ENCODE data around the gene BARX1.
"Not testable (repeated sequence)": the region's sequence is repeated elsewhere in the genome, so short reads cannot be mapped to it uniquely, and the experiment has no call there.

Gene BARX1, protein sequence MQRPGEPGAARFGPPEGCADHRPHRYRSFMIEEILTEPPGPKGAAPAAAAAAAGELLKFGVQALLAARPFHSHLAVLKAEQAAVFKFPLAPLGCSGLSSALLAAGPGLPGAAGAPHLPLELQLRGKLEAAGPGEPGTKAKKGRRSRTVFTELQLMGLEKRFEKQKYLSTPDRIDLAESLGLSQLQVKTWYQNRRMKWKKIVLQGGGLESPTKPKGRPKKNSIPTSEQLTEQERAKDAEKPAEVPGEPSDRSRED

DNA sequence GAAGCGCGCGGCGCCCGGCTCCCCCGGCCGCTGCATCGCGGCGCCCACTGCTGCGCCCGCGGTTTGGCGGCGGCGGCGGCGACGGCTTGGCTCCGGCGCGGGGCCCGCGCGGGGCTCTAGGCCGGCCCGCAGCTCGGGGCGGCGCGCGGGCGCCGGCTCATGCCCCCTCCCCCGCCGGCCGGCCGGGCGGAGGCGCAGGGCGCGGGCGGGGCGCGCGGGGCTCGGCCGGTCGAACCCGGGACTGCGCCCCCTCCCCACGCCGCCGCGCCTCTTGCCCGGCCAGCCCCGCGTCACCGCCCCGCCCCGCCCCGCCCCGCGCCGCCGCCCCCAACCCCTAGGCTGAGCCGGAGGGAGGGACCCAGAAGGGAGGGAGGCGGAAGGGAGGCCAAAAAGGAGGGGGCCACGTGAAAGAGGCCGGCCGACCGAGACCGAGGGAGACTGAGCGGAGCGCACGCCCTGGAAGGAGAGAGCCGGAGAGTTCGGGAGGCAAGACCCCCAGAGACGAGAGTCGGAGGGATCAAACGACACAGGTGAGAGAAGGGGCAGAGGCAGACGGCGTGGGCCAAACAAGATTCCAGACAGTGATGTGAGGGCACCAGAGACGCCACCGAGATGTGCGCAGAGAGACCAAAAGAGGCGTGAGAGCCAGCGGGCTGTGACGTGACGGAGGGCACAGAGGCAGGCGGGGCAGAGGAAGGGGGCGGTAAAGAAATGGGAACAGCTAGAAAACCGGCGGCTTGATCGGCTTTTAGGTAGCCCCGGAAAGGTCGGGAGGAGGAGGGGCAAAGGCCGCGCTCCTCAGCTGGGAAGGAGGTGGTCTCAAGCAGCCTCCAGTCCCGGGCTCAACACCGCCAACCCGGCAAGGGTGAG lies at the start of gene BARX1:
BARX1 (minus strand) TSS at position 245 of the 870 bp plus-strand sequence; CDS start at position 36, 209 bp downstream.
- peak; percentile 31 for DNase-seq

DNA sequence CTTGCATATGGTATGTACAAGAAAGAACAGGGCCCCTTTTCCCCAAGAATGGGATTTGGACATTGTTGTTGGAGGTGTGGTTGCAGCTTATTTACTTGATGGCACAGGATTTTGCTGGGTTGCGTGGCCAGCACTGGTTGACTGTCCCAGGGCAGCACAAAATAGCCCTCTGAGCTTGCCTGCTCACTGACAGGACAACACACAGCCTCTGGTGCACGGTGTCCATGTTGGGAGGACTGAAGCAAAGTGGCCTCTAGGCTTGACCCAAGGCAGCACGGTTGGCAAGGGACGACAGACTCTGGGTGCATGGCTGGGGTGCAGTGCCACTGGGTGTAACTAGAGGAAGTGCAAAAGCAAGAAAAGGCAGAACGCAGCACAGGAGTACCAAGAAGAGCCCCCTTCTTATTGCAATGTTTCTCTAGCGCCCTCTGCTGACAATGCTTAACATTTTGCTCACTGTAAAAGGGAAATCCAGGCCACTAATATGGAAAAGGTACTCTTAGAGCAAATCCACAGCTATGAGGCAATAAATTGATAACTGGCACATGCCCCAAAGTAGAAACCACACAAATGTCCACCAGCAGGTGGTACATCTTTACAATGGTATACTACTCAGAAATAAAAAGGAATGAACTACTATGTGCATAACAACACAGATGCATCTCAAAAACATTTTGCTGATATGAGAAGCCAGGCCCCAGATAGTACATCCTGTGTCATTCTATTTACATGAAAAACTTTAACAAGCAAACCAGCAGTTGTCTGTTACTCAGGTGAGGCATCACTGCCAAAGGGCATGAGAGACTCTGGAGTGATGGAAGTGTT lies 47.4 kb upstream of the BARX1 start:
- no peak for DNase-seq

DNA sequence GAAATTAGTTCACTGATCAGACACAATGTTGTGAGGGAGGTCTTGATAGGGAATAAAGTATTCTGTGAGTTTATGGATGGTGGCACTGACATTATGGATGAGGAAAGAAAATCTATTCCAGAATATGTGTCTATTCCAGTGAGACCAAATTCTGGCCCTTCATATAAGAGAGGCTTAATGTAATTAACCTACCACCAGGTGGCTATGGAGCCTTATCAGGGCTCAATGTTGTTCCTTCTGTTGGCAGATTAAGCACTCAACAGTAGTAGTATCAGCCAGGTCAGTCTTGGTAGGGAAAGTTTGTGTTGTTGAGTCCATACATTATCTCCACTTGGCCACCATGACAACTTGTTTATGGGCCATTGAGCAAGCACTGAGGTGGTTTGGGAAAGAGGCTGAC lies 41.7 kb upstream of the BARX1 start:
- DNase-seq: no peak

DNA sequence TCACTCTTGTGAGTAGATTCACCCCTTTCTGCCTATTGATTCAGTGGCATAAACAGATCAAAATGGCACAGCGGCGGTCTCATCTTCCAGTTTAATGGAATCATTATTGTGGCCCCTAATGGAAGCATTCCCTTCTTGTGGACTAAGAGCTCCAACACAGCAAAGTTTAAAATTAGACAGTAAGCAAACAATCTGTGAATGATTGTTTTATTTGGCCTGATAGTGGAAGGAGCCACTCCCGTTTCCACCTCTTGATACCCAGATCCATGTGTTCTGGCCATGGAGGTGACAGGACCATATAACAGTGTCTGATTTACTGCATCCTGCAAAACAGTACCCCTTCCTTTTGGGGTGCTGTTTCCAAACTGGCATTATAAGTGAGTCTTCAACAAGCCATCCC lies 41.2 kb upstream of the BARX1 start:
- no peak for DNase-seq

DNA sequence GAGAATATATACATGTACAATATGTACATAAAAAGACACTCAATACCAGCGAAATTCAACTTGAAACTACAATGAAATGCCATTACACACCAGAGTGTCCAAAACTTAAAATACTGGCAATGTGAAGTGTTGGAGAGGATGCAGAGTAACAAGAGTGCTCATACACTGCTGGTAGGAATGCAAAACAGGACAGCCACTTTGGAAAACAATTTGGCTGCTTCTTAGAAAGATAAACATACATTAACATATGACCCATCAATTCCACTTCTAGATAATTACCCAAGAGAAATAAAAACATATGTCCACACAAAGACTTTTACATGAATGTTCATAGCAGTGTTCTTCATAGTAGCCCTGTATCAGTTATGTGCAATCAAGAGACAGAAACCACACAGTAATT lies 39.4 kb upstream of the BARX1 start:
- DNase-seq: no peak

DNA sequence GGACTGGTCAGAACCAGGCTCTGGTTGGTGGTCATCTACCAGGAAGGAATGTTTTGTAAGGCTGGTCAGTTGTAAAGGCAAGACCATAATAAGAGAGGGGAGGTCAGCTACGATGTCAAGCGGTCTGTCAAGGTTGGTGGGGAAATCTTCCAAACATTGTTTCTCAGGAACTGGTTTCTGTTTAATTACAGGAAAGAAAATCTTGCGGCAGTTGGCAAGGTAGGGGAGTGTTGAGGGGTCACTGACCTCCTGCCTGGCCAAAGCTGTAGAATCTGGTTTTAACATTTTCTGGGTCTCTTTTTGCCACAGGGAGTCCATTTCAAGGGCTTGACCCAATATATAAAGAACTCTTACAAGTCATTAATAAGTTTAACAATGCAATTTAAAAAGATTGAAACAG lies 39.0 kb upstream of the BARX1 start:
- DNase-seq: no peak

DNA sequence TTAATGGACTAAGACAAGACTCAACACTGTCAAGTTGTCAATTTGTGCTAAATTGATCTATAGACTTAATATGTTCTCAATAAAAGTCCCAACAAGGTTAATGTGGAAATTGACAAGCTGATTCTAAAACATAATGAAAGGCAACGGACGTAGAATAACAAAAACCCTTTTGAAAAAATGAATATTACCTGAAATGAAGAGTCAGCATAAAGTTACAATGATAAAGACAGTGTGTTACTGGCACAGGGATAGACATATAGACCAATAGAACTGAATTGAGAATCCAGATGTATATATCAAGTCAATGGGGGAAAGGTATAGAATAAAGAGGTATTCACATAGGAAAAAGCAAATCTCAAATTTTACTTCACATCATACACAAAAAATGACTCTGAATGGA lies 37.7 kb upstream of the BARX1 start:
- no peak for DNase-seq

DNA sequence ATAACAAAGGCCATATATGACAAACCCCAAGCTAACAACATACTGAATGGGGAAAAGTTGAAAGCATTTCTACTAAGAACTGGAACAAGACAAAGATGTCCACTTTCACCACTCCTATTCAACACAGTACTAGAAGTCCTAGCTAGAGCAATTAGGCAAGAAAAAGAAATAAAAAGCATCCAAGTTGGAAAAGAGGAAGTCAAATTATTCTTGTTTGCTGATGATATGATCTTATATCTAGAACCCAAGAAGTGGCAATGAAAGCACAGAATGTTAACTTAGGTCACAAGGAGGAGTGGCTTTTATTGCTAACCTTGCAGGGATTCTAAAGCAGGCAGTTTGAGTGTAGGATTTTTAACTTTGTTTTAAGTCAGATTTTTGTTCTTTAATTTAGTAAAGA lies 35.3 kb upstream of the BARX1 start:
- DNase-seq: no peak

DNA sequence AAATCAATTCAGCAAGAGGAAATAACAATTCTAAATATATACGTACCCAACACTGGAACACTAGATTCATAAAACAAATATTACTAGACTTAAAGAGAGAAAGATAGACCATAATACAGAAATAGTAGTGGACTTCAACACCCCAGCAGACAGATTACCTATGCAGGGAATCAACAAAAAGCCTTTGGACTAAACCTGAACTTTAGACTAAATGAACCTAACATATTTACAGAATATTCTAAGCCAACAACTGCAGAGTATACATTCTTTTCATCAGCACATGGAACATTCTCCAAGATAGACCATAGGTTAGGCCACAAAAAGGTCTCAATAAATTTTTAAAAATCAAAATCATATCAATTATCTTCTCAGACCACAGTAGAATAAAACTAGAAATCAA lies 32.9 kb upstream of the BARX1 start:
- no peak for DNase-seq

DNA sequence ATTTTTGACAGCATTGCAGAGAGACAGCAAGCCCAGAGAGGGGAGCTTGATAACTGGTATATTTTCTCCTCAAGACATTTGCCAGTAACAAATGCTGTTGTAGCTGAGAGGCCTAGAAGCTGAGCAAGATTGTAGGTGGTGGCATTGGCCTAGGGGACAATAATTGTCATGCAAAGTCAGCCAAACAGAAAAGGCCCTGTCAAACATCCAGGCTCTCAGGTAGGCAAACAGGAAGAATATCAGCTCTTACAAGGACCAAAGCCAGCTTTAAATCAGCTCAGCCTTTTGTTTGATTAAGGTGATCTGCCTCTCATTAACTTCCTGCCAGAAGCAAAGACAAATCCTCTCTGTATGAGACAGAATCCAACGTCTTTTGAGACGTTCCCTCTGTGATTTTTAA lies 29.7 kb upstream of the BARX1 start:
- no peak for DNase-seq

DNA sequence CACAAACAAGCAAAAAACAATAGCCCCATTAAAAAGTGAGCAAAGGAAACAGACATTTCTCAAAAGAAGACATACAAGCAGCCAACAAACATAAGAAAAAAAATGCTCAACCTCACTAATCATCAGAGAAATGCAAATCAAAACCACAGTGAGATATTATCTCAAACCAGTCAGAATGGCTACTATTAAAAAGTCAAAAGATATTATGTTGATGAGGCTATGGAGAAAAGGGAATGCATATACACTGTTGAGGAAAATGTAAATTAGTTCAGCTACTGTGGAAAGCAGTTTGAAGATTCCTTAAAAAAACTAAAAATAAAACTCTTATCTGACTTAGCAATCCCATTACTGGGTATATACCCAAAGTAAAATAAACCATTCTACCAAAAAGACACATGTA lies 28.7 kb upstream of the BARX1 start:
- no peak for DNase-seq

DNA sequence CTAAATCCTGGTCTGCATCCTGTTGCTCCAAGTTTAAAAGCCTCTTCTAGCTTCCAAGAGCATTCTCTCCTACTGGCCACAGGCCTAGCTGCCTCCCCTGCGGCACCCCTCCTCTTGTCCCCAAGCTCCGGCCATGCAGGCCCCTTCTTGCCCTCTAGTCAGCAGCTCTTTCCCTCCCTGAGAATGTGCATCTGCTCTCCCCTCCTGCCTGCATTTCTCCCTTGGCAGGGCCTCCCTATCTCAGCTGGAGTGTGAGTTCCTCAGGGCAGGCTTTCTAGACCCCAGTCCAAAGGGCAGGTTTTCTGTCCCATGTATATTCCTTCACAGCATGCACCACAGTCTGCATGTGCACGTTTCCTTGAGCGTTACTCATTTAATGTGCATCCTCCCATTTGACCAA lies 24.6 kb upstream of the BARX1 start:
- no peak for DNase-seq

DNA sequence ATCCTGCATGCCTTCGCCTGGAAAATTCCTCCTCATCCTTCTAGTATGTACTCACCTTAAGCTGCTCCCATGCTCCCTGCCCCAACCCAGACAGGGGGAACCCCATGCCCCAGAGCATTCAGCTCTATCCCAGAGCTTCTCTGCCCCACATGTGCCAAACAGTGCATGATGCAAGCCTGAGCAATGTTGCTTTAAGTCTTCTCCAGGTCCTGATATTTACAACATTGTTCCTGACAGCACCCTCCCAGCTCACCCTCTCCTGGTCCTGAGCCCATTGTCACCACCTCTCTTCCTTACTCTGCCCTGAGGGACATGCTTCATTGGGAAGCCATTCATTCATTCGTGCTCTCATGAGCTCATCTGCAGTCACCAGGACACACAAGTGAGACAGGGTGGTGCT lies 23.4 kb upstream of the BARX1 start:
- DNase-seq: no peak

DNA sequence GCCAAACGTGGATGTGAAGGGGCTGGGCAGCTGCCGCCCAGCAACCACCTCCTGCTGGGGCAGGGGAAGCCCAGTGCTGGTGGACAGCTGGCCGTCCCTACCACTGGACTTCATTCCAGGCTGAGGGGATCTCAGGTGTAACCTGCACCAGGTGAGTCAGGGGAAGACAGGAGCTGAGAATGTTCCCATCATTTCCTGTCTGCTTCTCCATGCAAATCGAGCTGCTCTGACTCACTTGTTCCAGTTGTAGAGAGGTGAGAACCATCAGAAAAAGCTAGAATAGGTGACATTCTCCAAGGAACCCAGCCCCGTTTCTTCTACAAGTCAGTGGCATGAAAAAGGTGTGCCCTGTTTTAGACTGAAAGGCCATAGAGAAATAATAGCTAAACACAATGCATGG lies 21.8 kb upstream of the BARX1 start:
- no peak for DNase-seq

DNA sequence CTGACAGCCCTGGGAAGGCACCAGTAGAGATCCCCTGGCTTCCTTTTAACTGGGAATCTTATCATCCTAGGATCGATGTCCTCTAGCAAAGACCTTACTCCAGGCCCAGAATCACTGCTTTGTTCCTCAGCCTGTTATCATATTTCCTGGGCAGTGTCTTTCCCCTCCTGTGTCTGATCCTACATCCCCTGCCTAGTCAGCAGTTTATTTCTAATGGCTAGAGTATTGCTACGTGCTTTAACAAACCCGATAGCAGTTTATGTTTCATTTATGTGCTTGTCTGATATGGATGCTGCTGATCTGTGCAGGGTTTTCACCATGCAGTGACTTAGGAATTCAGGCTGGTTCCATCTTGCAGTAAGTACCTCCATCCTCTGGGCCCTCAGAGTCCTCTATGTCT lies 20.9 kb upstream of the BARX1 start:
- no peak for DNase-seq

DNA sequence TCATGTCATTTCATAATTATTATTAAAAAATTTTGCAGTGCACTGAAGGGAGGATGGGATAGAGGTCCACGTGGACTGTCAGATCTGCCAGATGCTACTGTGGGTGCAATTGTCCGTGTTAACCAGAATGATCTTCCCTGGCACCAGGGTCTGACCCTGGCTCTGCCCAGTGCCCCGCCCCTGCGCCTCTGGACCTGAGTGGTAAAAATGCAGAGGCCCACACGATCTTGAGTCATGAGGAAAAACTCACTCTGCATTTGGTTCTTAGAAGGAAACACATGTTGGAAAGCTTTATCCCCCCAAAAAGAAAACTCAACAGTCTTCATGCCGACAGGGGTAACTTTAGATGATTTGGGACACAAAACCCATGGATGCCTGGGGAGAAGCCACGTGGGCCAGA lies 20.1 kb upstream of the BARX1 start:
- no peak for DNase-seq

DNA sequence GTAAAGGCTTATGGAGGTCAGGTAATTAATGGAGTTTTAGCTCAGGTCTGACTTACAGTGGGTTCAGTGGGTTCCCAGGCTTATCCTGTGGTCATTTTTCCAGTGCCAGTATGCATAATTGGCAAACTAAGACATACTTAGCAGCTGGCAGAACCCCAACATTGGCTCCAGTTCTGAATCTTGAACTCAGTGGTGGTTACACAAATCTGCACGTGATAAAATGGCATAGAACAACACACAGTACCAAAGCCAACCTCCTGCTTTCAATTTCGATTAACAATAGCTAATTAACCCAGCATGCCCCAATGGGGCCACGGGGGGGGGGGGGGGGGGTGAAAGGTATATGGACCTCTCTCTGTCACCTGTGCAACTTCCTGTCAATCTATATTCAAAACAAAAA lies 19.0 kb upstream of the BARX1 start:
- no peak for DNase-seq

DNA sequence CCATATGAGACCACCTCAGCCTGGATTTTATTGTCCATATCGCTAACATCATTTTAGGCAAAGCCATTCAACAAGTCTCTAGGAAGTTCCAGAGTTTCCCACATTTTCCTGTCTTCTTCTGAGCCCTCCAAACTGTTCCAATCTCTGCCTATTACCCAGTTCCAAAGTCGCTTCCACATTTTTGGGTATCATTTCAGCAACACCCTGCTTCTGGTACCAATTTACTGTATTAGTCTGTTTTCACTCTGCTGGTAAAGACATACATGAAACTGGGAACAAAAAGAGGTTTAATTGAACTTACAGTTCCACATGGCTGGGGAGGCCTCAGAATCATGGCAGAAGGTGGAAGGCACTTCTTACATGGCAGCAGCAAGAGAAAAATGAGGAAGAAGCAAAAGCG lies 17.5 kb upstream of the BARX1 start:
- not testable (repeated sequence) for DNase-seq

DNA sequence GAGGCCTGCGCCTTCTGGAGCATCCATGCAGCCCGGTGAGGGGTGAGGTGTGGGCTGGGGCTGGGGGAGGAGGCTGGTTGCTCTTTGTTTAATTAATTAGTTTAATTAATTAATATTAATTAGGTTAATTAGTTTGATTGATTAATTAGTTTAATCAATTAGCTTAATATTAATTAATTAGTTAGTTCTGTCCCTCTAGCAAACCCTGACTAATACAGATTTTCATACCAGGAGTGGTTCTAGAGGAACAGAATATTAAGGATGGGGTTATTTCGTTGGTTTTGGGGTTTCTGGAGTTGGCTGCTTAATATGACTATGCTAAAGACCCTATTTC lies 14.1 kb upstream of the BARX1 start:
- no peak for DNase-seq

DNA sequence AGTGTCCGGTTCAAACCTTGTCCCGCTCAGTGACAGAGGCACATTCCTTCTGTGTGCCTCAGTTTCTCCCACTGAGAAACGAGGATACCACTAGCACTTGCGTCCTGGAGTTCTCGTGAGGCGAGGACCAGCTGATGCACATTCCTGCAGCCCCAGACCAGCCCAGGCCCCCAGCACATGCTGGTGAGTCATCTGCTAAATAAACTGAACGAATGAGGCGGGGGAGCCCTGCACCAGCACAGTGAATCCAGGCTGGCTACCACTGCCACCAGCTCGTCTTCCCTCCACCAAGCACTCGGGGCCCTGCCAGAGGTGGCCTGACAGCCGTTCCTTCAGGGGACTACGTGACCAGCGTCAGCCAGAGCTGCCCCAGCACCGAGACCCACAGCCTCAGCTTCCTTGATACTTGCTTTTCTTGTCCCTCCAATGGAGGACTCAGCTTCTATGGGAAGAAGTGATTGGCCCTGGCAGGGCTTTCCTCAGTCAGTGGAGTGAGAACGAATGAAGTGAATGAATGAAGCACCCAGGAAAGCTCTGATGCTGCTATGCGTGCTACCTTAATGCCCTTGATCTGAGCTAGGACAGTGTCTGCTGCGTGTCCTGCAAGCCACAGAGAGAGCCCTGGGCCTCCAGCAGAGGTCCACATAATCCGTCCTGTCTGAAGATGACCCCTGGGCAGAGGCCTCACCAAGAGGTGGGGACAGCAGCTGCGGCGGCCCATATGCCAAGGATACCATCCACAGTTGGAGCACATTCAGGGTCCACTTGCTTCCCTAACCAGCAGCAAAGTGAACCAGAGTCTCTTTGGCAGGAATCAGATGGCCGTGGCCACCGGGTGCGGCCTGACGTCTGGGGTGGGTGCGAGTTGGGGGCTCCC lies 13.5 kb upstream of the BARX1 start:
- no peak for DNase-seq

DNA sequence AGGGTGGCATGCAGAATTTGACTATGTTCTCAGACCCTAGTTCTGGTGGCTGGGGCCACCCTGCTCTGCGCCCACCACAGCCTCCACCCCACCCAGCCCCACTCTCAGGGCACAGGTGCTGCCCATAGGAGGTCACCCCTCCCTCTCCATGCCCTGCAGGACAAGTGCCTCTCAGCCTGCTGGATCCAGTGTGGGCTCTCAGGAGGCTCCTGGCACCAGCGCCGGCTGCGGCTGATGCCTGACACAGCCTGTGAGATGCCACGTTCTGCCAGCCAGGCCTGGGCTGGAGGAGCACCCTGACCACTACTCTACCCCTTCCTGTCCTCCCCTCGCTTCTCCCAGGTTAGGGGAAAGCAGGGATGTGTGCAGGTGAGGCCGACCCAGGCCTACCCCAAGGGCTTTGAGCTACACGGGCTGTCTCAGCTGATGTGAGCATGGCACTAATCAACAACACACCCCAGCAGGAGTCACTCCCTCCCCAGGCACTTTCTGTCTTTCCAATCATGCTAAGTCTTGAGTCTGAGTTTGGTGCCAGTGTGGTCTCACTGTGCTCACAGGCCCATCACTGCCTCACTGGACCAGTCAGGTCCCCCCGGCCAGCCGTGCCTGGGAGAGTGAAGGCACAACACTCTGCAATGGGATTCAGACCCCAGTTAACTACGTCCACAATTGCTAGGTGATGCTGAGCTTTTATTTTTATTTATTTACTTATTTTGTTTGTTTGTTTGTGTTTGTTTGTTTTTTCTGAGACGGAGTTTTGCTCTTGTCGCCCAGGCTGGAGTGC lies 12.1 kb upstream of the BARX1 start:
- no peak for DNase-seq
